ENCODE data around the gene BCAS4.
A peak's percentile ranks its signal among the peaks of the same experiment; 100 is the strongest.

The BCAS4 gene

GRCh38 chr20:50786703-50787102, 8.2 kb upstream of the BCAS4 start:
- H2AFZ ChIP-seq (ENCODE audit: low read depth, low read length), result no peak overlapping the region
- H3K4me2 ChIP-seq (ENCODE audit: low read length), result no peak overlapping the region
- no peaks in the 10 kb centered on the region for H3K9me3 ChIP-seq (ENCODE audit: insufficient read depth, low read length)
- H3K4me3 ChIP-seq (ENCODE audit: low read length), result no peak overlapping the region
- H4K20me1 ChIP-seq (ENCODE audit: insufficient read depth, low read length), result no peaks in the 10 kb centered on the region
- no peaks in the 10 kb centered on the region for H3K79me2 ChIP-seq (ENCODE audit: low read length)
- peaks cover 21% of the 10 kb centered on the region for H3K4me1 ChIP-seq (ENCODE audit: low read length)
- TF ChIP-seq EZH2phosphoT487 (IDR thresholded peaks at IDR 0.05; ENCODE audit: low read depth) (no peak), CTCF (IDR thresholded peaks at IDR 0.05; ENCODE audit: low read depth, low read length) (no peak)
- no peaks in the 10 kb centered on the region for H3K36me3 ChIP-seq (replicated peaks; ENCODE audit: low read depth, low read length)
- no peaks in the 10 kb centered on the region for H3K27me3 ChIP-seq (ENCODE audit: low read depth, low read length)
- H3K27ac ChIP-seq (ENCODE audit: low read length), result no peak overlapping the region
- no peak overlapping the region for H3K9ac ChIP-seq (ENCODE audit: low read length)

GRCh38 chr20:50787181-50787580, 7.7 kb upstream of the BCAS4 start:
- Histone ChIP-seq H3K9me3 (ENCODE audit: insufficient read depth, low read length) (no peaks in the 10 kb centered on the region), H3K27me3 (ENCODE audit: low read depth, low read length) (no peaks in the 10 kb centered on the region), H4K20me1 (ENCODE audit: insufficient read depth, low read length) (no peaks in the 10 kb centered on the region), H3K27ac (ENCODE audit: low read length) (no peak overlapping the region), H3K4me1 (ENCODE audit: low read length) (peaks cover 21% of the 10 kb centered on the region), H3K9ac (ENCODE audit: low read length) (no peak overlapping the region), H3K4me2 (ENCODE audit: low read length) (no peak overlapping the region), H3K4me3 (ENCODE audit: low read length) (no peak overlapping the region), H3K79me2 (ENCODE audit: low read length) (no peaks in the 10 kb centered on the region), H2AFZ (ENCODE audit: low read depth, low read length) (no peak overlapping the region), H3K36me3 (replicated peaks; ENCODE audit: low read depth, low read length) (no peaks in the 10 kb centered on the region)
- TF ChIP-seq EZH2phosphoT487 (IDR thresholded peaks at IDR 0.05; ENCODE audit: low read depth) (no peak), CTCF (IDR thresholded peaks at IDR 0.05; ENCODE audit: low read depth, low read length) (no peak)

GRCh38 chr20:50788045-50788991, 6.5 kb upstream of the BCAS4 start:
- Histone ChIP-seq H2AFZ (ENCODE audit: low read depth, low read length) (peak overlapping the region; percentile 42), H3K27ac (ENCODE audit: low read length) (no peak overlapping the region), H3K9me3 (ENCODE audit: insufficient read depth, low read length) (no peaks in the 10 kb centered on the region), H3K27me3 (ENCODE audit: low read depth, low read length) (no peaks in the 10 kb centered on the region), H3K36me3 (replicated peaks; ENCODE audit: low read depth, low read length) (no peaks in the 10 kb centered on the region), H3K4me2 (ENCODE audit: low read length) (peak overlapping the region; percentile 32), H3K4me1 (ENCODE audit: low read length) (peaks cover 21% of the 10 kb centered on the region), H4K20me1 (ENCODE audit: insufficient read depth, low read length) (no peaks in the 10 kb centered on the region), H3K79me2 (ENCODE audit: low read length) (no peaks in the 10 kb centered on the region), H3K9ac (ENCODE audit: low read length) (0 out of 2 replicates have a peak overlapping the region, but pooled peaks have one; percentile 2), H3K4me3 (ENCODE audit: low read length) (peak overlapping the region; percentile 8; the same call in 1 of the 2 replicates)
- TF ChIP-seq EZH2phosphoT487 (IDR thresholded peaks at IDR 0.05; ENCODE audit: low read depth) (no peak), CTCF (IDR thresholded peaks at IDR 0.05; ENCODE audit: low read depth, low read length) (peak; percentile 81)

GRCh38 chr20:50789968-50790650, 4.8 kb upstream of the BCAS4 start:
- H3K27ac ChIP-seq (ENCODE audit: low read length), result peak overlapping the region; percentile 60
- H3K4me2 ChIP-seq (ENCODE audit: low read length), result peak overlapping the region; percentile 83
- H3K36me3 ChIP-seq (replicated peaks; ENCODE audit: low read depth, low read length), result no peaks in the 10 kb centered on the region
- H4K20me1 ChIP-seq (ENCODE audit: insufficient read depth, low read length), result no peaks in the 10 kb centered on the region
- peak overlapping the region; percentile 84; the same call in 1 of the 2 replicates for H3K9ac ChIP-seq (ENCODE audit: low read length)
- H3K79me2 ChIP-seq (ENCODE audit: low read length), result no peaks in the 10 kb centered on the region
- H2AFZ ChIP-seq (ENCODE audit: low read depth, low read length), result peak overlapping the region; percentile 88
- H3K4me1 ChIP-seq (ENCODE audit: low read length), result peaks cover 24% of the 10 kb centered on the region
- no peak for TF ChIP-seq CTCF (IDR thresholded peaks at IDR 0.05; ENCODE audit: low read depth, low read length)
- TF ChIP-seq EZH2phosphoT487 (IDR thresholded peaks at IDR 0.05; ENCODE audit: low read depth), result no peak
- no peaks in the 10 kb centered on the region; the same call in 1 of the 2 replicates for H3K27me3 ChIP-seq (ENCODE audit: low read depth, low read length)
- no peaks in the 10 kb centered on the region for H3K9me3 ChIP-seq (ENCODE audit: insufficient read depth, low read length)
- H3K4me3 ChIP-seq (ENCODE audit: low read length), result peak overlapping the region; percentile 71

Data from OCI-LY3 (cell line).